HCT116 (cell line): ENCODE measurements around the gene MAP3K10. TPM values are rescaled to one million over a fixed set of nuclear protein-coding genes. Genes with fewer than 3 reads are reported as not detected.

Source experiments
- ATAC-seq: fragments of 200-7000 bp; cut with Tn5 transposase; 2 replicates; pipeline ENCODE4 v1.9.1; 2020; ENCODE audit warnings: mild to moderate bottlenecking, moderate library complexity
- BruUV-seq: library from RNA; stranded (reverse); fragments of 400-500 nt; replicated peaks from 2 replicates; lab custom pipeline; 2021; lab: Mats Ljungman, UMichigan
- CTCF ChIA-PET: fragments of 300-600 bp; sonication (Branson Sonifier 250); formaldehyde crosslinking; loops from one replicate; lab custom pipeline; 2021; ENCODE audit warnings: antibody characterized with exemption; lab: Charles Lee
- POLR2A ChIA-PET: fragments of 300-600, 350-600 bp; sonication (Branson Sonifier 250); formaldehyde crosslinking; loops from one replicate; lab custom pipeline; 2021; ENCODE audit warnings: antibody characterized with exemption; lab: Charles Lee
- RAD21 ChIA-PET, 2 experiments: fragments of 300-600 bp; sonication (Branson Sonifier 250); formaldehyde crosslinking; loops; one replicate each; lab custom pipeline; 2023; ENCODE audit warnings: low total read pairs in 2 of 2; ENCODE audit not compliant: uncharacterized antibody in 2 of 2, unreplicated experiment in 2 of 2, low non-redundant PET in 1 of 2; lab: Charles Lee
- DNase-seq: peaks from one replicate; pipeline ENCODE4 v3.0.0-alpha.2; 2010; ENCODE audit warnings: low read depth, low spot score
- H2AFZ ChIP-seq: fragments of 200-600 bp; shearing (Covaris generic), sonication (generic); 2 replicates; pipeline ENCODE4 v1.6.1; 2017; ENCODE audit warnings: low read depth, mixed run types, mixed read lengths, antibody characterized with exemption, low read length; ENCODE audit not compliant: poor library complexity, severe bottlenecking
- H3K27ac ChIP-seq: 2 replicates; pipeline ENCODE4 v1.5.1; 2012; ENCODE audit warnings: low read depth, low read length
- H3K27me3 ChIP-seq: fragments of 200-600 bp; sonication (generic); 2 replicates; pipeline ENCODE4 v1.6.1; 2016; ENCODE audit warnings: mixed run types, low read length, mixed read lengths; ENCODE audit not compliant: insufficient read depth
- H3K36me3 ChIP-seq, 2 experiments: fragments of 200-500 bp in 1 of 2; fragments of 200-600 bp in 1 of 2; sonication (Bioruptor generic) in 1 of 2; sonication (generic) in 1 of 2; 2 replicates each; pipeline versions ENCODE4 v1.5.1 to v1.6.1; 2014 to 2016; ENCODE audit warnings: low read length in 2 of 2, inconsistent platforms in 1 of 2, mixed read lengths in 1 of 2, mixed run types in 1 of 2; ENCODE audit not compliant: insufficient read depth in 2 of 2, control insufficient read depth in 1 of 2
- H3K4me1 ChIP-seq, 2 experiments: fragments of 200-600 bp in 1 of 2; sonication (generic) in 1 of 2; 2 replicates each; pipeline versions ENCODE4 v1.5.1 to v1.6.1; 2012 to 2017; ENCODE audit warnings: low read length in 2 of 2, inconsistent platforms in 1 of 2, mild to moderate bottlenecking in 1 of 2, mixed read lengths in 1 of 2, mixed run types in 1 of 2, moderate library complexity in 1 of 2; ENCODE audit not compliant: insufficient read depth in 2 of 2, control insufficient read depth in 1 of 2
- H3K4me2 ChIP-seq: fragments of 200-600 bp; sonication (generic); 2 replicates; pipeline ENCODE4 v1.6.1; 2017; ENCODE audit warnings: mixed run types, low read length, mixed read lengths
- H3K4me3 ChIP-seq, 2 experiments: fragments of 200-600 bp in 1 of 2; sonication (generic) in 1 of 2; replicated peaks in 1 of 2; 2 replicates each; pipeline ENCODE4 v1.5.1; 2011 to 2016; ENCODE audit warnings: low read length in 2 of 2, control low read depth in 1 of 2, low read depth in 1 of 2, mild to moderate bottlenecking in 1 of 2, mixed read lengths in 1 of 2, mixed run types in 1 of 2
- H3K79me2 ChIP-seq: fragments of 200-600 bp; sonication (generic); 2 replicates; pipeline ENCODE4 v1.6.1; 2017; ENCODE audit warnings: mild to moderate bottlenecking, mixed run types, low read length, moderate library complexity, mixed read lengths; ENCODE audit not compliant: insufficient read depth
- H3K9ac ChIP-seq: fragments of 200-600 bp; sonication (generic); 2 replicates; pipeline ENCODE4 v1.6.1; 2016; ENCODE audit warnings: low read length, mixed read lengths
- H3K9me2 ChIP-seq: fragments of 200-600 bp; sonication (generic), shearing (Covaris generic); 2 replicates; pipeline ENCODE4 v1.6.1; 2017; ENCODE audit warnings: mixed run types, mild to moderate bottlenecking, moderate library complexity; ENCODE audit not compliant: insufficient read depth
- H3K9me3 ChIP-seq, 2 experiments: fragments of 200-500 bp in 1 of 2; fragments of 200-600 bp in 1 of 2; sonication (Bioruptor generic) in 1 of 2; sonication (generic) in 1 of 2; 2 replicates each; pipeline ENCODE4 v1.6.1; 2014 to 2017; ENCODE audit warnings: low read length in 2 of 2, mixed read lengths in 2 of 2, inconsistent platforms in 1 of 2, low read depth in 1 of 2, mild to moderate bottlenecking in 1 of 2, mixed run types in 1 of 2, moderate library complexity in 1 of 2; ENCODE audit not compliant: control insufficient read depth in 1 of 2, insufficient read depth in 1 of 2
- H4K20me1 ChIP-seq: fragments of 200-600 bp; sonication (generic), shearing (Covaris generic); 2 replicates; pipeline ENCODE4 v1.6.1; 2017; ENCODE audit warnings: mixed run types, mild to moderate bottlenecking, moderate library complexity; ENCODE audit not compliant: insufficient read depth
- CBX3 ChIP-seq: IDR thresholded peaks from 2 replicates; pipeline ENCODE4 v1.6.1; 2012; ENCODE audit warnings: low read depth
- CEBPB ChIP-seq: IDR thresholded peaks from 2 replicates; pipeline ENCODE4 v1.6.1; 2012; ENCODE audit warnings: low read depth
- ELF1 ChIP-seq: IDR thresholded peaks from 2 replicates; pipeline ENCODE4 v1.6.1; 2012; ENCODE audit warnings: low read depth, borderline replicate concordance
- FOSL1 ChIP-seq: IDR thresholded peaks from 2 replicates; pipeline ENCODE4 v1.6.1; 2012; ENCODE audit warnings: low read depth
- SIN3A ChIP-seq: IDR thresholded peaks from 2 replicates; pipeline ENCODE4 v1.6.1; 2012; ENCODE audit warnings: low read depth
- SP1 ChIP-seq: IDR thresholded peaks from 2 replicates; pipeline ENCODE4 v1.6.1; 2012; ENCODE audit warnings: low read depth
- TCF7L2 ChIP-seq: IDR thresholded peaks from 2 replicates; pipeline ENCODE4 v1.7.0; 2011; ENCODE audit warnings: borderline replicate concordance, inconsistent platforms; ENCODE audit not compliant: insufficient read depth, insufficient read length; ENCODE audit errors: extremely low read depth
- YY1 ChIP-seq: IDR thresholded peaks from 2 replicates; pipeline ENCODE4 v1.6.1; 2011; ENCODE audit warnings: low read length, low read depth, moderate library complexity, mild to moderate bottlenecking; ENCODE audit not compliant: insufficient replicate concordance; ENCODE audit errors: extremely low read depth
- intact Hi-C: fragments of 100-400 bp; cut with micrococcal nuclease; formaldehyde crosslinking; loops from 2 replicates; pipeline ENCODE4 v1.10.0; 2022
- total RNA-seq: library from RNA; stranded (reverse); gene quantifications from one replicate; pipeline ENCODE4 v1.2.1, GENCODE V29; 2021; ENCODE audit not compliant: unreplicated experiment
- TF ChIP-seq, protein P1 (sequence below), 3 experiments: fragments of 200-600 bp in 1 of 3; sonication (generic) in 1 of 3; IDR thresholded peaks in 2 of 3; conservative IDR thresholded peaks in 1 of 3; 2 replicates each; pipeline ENCODE4 v1.5.1; 2012 to 2017; ENCODE audit warnings: low read depth in 2 of 3, low read length in 2 of 3, antibody characterized with exemption in 1 of 3, borderline replicate concordance in 1 of 3, control low read depth in 1 of 3, mild to moderate bottlenecking in 1 of 3, mixed read lengths in 1 of 3, mixed run types in 1 of 3, moderate library complexity in 1 of 3; ENCODE audit not compliant: insufficient read depth in 1 of 3
- TF ChIP-seq, protein P2 (sequence below): IDR thresholded peaks from 2 replicates; pipeline ENCODE4 v1.6.1; 2011; ENCODE audit warnings: mild to moderate bottlenecking, low read length, moderate library complexity; ENCODE audit not compliant: insufficient replicate concordance; ENCODE audit errors: extremely low read depth
- TF ChIP-seq, protein P3 (sequence below): IDR thresholded peaks from 2 replicates; pipeline ENCODE4 v1.6.1; 2012; ENCODE audit warnings: low read depth
- TF ChIP-seq, protein P4 (sequence below): IDR thresholded peaks from 2 replicates; pipeline ENCODE4 v1.6.1; 2012

The MAP3K10 gene
- total RNA-seq, 1 experiment from 2014 or later: 17.3 TPM

DNA sequence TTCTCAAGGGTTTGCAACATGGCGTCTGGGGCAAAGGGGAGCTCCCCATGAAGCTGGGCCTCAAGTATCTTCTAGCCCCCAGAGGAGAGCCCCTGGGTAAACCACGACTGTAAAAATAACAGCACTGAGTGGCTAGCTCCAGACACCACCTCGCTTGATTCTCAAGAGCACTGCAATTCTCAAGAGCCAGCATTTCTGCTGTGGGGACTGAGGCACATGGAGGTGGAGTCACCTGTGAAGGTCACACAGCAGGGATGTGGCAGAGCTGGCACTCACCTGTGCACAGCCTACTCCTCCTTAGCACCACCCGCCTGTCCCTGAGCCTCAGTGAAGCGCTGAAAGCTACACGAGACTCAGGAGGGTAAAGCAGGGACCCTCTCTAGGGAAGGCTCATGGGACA lies 56.0 kb downstream of the MAP3K10 start:
- H3K79me2 ChIP-seq: peaks cover 16% of the 10 kb centered on the region; the same call in 1 of the 2 replicates
- no peaks in the 10 kb centered on the region for H4K20me1 ChIP-seq
- CTCF ChIA-PET: no interaction called here
- POLR2A ChIA-PET: no interaction called here
- no peaks in the 10 kb centered on the region for H3K9me3 ChIP-seq
- BruUV-seq: no TSS peak
- no peak overlapping the region for H3K9ac ChIP-seq
- RAD21 ChIA-PET: no interaction called here
- intact Hi-C loops: no loop called here
- no peak overlapping the region for H3K4me3 ChIP-seq
- H3K4me1 ChIP-seq: no peaks in the 10 kb centered on the region
- no peak overlapping the region for H3K27ac ChIP-seq
- no peak overlapping the region for H3K4me2 ChIP-seq
- ATAC-seq (no peak), DNase-seq (no peak)
- no peaks in the 10 kb centered on the region for H3K9me2 ChIP-seq
- TF ChIP-seq CBX3 (no peak), FOSL1 (no peak)
- TF ChIP-seq, protein P1, sequence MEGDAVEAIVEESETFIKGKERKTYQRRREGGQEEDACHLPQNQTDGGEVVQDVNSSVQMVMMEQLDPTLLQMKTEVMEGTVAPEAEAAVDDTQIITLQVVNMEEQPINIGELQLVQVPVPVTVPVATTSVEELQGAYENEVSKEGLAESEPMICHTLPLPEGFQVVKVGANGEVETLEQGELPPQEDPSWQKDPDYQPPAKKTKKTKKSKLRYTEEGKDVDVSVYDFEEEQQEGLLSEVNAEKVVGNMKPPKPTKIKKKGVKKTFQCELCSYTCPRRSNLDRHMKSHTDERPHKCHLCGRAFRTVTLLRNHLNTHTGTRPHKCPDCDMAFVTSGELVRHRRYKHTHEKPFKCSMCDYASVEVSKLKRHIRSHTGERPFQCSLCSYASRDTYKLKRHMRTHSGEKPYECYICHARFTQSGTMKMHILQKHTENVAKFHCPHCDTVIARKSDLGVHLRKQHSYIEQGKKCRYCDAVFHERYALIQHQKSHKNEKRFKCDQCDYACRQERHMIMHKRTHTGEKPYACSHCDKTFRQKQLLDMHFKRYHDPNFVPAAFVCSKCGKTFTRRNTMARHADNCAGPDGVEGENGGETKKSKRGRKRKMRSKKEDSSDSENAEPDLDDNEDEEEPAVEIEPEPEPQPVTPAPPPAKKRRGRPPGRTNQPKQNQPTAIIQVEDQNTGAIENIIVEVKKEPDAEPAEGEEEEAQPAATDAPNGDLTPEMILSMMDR (IDR thresholded peaks at IDR 0.05 in 2 of 3, conservative IDR thresholded peaks at IDR 0.05 in 1 of 3; ENCODE audit: borderline replicate concordance in 1 of 3, insufficient read depth in 1 of 3, low read depth in 2 of 3, low read length in 2 of 3): no peak
- no peaks in the 10 kb centered on the region for H3K36me3 ChIP-seq
- no peak overlapping the region for H2AFZ ChIP-seq
- H3K27me3 ChIP-seq: no peaks in the 10 kb centered on the region

DNA sequence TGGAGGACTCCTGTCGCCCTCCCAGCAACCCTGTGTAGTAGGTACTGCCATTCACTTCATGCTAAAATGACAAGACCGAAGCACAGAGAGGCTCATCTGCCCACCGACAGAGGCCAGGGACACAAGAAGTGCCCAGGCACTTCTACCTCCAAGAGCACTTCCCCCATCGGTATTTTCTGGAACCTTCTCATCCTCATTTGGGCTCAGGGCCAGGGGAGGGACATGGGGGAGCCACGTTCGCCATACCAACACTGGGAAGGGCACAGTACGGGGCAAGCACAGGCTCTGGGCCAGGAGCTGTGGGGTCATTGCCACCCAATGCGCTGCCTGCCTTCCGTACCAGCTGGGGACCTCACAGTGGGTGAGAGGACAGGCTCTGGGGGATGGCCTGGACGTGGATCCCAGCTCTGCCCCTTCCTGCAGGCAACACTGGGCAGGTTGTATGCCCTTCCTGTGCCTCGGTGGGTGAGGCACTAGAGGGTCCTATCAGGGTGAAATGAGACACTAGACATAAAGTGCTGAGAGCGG lies 56.6 kb downstream of the MAP3K10 start:
- no peaks in the 10 kb centered on the region for H3K4me1 ChIP-seq
- no peaks in the 10 kb centered on the region for H3K27me3 ChIP-seq
- ChIA-PET POLR2A (no interaction called here), CTCF (no interaction called here), RAD21 (no interaction called here)
- DNase-seq (no peak), ATAC-seq (no peak)
- no peaks in the 10 kb centered on the region for H3K9me2 ChIP-seq
- H3K27ac ChIP-seq: no peak overlapping the region; the same call in 1 of the 2 replicates
- no peaks in the 10 kb centered on the region; a peak in 1 of 4 replicates for H3K36me3 ChIP-seq
- no TSS peak for BruUV-seq
- H2AFZ ChIP-seq: no peak overlapping the region
- peaks cover 16% of the 10 kb centered on the region; the same call in 1 of the 2 replicates for H3K79me2 ChIP-seq
- no peak overlapping the region for H3K4me2 ChIP-seq
- H4K20me1 ChIP-seq: no peaks in the 10 kb centered on the region
- H3K9ac ChIP-seq: no peak overlapping the region
- intact Hi-C loops: no loop called here
- H3K4me3 ChIP-seq: no peak overlapping the region
- no peaks in the 10 kb centered on the region for H3K9me3 ChIP-seq
- TF ChIP-seq CEBPB (no peak), ELF1 (no peak), SP1 (no peak), TCF7L2 (no peak), SIN3A (no peak), YY1 (no peak)
- TF ChIP-seq, protein P2, sequence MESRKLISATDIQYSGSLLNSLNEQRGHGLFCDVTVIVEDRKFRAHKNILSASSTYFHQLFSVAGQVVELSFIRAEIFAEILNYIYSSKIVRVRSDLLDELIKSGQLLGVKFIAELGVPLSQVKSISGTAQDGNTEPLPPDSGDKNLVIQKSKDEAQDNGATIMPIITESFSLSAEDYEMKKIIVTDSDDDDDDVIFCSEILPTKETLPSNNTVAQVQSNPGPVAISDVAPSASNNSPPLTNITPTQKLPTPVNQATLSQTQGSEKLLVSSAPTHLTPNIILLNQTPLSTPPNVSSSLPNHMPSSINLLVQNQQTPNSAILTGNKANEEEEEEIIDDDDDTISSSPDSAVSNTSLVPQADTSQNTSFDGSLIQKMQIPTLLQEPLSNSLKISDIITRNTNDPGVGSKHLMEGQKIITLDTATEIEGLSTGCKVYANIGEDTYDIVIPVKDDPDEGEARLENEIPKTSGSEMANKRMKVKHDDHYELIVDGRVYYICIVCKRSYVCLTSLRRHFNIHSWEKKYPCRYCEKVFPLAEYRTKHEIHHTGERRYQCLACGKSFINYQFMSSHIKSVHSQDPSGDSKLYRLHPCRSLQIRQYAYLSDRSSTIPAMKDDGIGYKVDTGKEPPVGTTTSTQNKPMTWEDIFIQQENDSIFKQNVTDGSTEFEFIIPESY: no peak
- TF ChIP-seq, protein P3, sequence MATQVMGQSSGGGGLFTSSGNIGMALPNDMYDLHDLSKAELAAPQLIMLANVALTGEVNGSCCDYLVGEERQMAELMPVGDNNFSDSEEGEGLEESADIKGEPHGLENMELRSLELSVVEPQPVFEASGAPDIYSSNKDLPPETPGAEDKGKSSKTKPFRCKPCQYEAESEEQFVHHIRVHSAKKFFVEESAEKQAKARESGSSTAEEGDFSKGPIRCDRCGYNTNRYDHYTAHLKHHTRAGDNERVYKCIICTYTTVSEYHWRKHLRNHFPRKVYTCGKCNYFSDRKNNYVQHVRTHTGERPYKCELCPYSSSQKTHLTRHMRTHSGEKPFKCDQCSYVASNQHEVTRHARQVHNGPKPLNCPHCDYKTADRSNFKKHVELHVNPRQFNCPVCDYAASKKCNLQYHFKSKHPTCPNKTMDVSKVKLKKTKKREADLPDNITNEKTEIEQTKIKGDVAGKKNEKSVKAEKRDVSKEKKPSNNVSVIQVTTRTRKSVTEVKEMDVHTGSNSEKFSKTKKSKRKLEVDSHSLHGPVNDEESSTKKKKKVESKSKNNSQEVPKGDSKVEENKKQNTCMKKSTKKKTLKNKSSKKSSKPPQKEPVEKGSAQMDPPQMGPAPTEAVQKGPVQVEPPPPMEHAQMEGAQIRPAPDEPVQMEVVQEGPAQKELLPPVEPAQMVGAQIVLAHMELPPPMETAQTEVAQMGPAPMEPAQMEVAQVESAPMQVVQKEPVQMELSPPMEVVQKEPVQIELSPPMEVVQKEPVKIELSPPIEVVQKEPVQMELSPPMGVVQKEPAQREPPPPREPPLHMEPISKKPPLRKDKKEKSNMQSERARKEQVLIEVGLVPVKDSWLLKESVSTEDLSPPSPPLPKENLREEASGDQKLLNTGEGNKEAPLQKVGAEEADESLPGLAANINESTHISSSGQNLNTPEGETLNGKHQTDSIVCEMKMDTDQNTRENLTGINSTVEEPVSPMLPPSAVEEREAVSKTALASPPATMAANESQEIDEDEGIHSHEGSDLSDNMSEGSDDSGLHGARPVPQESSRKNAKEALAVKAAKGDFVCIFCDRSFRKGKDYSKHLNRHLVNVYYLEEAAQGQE: no peak
- TF ChIP-seq, protein P4, sequence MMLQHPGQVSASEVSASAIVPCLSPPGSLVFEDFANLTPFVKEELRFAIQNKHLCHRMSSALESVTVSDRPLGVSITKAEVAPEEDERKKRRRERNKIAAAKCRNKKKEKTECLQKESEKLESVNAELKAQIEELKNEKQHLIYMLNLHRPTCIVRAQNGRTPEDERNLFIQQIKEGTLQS: no peak
